ENCODE measurements around the gene PRXL2A.
"Not testable (repeated sequence)": the region's sequence is repeated elsewhere in the genome, so short reads cannot be mapped to it uniquely, and the experiment has no call there.

Gene PRXL2A

DNA sequence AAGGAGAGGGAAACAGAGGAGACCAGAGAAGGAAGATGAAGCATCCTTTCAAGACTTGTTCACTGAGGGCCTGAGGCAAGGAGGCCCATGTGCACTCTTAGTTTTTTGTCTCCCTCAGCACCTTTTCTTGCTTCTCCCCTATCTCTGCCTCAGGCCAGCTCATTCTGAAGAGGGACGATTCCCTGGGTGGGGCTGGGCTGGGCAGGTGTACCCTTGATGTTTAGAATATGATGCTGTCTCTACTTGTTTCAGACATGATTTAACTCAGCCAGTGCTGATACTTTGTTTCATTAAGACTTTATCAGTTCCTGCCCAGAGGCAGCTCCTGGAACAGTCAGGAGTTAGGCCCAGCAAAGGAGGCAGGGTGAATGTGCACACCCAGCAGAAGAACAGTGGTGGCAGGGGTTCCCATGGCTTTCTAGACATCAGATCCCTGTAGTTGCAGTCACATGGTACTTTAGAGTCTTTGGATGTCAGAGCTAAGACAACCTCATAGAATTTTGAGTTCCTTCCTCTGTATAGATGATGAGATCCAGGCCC is 3.4 kb downstream of the PRXL2A start:
- no peak for DNase-seq

DNA sequence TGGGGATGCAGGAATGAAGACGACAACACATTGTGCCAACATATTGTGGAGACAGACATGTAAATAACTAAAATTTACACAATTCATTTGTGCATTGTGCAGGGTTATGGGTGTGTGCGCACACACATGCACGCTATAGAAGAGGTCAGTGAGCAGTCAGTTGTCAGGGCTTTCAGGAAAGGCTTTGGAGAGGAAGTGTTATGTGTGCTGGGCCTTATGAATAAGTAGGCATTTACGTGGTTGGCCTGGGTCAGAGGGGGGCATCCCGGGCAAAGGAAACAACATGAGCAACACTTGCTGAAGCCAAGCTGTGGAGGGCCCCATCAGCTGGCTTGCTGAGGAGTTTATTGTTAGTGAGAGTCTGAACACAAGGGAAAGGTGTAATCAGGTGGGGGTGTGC is 4.1 kb downstream of the PRXL2A start:
- no peak for DNase-seq

DNA sequence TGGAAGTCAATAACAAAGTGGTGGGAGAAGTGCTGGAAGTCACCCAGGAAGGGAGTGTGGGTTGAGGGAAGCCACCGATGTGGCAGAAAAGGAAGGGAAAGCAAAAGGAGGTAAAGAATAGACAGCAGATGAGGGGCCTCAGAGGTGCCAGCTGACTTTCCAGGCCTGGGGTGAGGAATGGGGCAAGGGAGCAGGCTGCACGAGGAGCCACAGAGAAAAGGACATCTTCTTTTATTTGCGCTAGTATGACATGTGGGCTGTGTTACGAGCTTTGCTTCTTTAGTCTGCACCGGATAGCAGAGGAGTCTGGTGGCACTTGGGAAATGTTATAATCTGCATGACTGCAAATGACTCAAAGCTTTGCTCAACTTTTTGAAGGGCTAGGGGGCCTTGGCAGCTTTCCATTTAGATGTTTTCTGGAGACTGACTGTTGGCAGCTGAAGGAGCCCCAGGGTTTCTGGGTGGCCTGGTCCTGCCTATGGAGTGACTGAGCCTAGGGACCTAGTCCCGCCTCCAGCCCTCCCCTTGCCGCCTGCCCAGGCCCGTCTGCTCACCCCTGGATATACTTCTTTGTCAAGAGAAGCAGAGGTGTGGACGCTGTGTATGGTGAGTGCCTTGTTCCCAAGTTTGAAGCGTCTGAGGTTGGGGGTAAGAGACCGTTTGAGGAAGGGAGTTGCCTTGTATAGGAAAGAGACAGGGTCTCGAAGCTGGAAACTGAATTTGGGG is 5.1 kb downstream of the PRXL2A start:
- peak; percentile 53 for DNase-seq

DNA sequence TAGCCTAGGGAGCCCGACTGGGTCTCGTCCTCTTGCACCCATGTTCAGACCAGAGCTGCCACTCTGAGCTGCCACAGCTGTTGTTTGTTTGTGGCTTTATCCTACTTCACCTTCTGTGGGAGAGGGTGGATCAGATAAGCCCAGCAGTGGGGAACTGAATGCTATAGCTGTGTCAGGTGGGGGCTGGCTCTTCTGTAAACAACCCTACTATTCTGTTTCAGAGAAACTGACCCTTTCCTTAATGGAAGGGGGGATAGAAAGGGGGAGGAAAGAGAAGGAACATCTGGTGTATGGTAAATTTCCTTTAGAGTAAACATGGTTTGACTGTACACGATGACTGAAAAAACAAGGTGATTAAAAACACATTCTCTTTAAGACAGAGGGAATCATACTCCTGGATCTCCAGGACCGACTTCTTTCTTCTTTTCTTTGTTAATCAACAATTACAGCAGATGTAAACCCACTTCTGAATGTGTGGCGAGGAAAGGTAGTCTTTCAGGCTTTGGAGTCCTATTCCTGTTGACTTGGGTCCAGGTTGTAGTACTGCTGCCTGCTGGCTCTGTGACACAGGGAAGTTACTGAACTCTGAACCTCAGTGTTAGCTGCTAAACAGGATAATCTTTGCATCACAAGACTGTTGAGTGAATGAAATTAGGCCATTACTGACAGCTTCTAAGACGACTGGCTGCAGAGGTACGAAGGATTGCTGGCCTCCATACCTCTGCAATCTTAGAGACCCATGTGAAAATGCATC is 6.0 kb downstream of the PRXL2A start:
- no peak for DNase-seq

DNA sequence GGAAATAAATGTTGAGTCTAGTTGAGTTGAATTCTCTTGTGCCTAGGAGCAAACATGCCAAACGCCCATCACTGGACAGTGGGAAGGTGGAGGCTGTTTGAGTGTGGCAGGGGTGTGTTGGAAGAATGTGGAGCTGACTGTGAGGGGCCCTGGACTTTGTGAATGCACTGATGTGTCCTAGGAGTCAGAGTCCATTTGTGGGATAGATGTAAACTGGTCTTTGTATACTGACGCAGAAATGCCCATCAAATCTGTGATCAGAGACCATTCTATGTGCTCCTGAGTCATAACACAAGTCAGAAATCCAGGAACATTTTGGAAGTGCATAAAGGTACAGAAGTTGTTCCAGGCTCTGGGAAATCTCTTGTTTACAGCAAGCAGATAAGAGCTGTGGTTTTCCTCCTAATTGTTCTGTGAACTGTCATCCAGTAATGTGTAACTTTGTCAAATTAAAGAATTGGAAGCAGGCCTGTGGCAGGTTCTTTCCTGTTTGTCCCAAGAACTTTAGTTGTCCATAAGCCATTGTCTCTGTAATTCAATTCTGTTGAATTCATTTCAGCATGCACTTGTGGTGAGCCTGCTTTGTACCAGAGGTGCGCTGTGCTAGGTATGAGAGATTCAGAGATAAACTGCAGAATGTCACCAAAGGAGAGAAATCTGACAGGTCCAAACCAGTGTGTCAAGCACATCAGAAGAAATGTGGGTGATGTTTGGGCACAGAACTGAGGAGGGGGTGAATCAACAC is 7.6 kb downstream of the PRXL2A start:
- DNase-seq = no peak

DNA sequence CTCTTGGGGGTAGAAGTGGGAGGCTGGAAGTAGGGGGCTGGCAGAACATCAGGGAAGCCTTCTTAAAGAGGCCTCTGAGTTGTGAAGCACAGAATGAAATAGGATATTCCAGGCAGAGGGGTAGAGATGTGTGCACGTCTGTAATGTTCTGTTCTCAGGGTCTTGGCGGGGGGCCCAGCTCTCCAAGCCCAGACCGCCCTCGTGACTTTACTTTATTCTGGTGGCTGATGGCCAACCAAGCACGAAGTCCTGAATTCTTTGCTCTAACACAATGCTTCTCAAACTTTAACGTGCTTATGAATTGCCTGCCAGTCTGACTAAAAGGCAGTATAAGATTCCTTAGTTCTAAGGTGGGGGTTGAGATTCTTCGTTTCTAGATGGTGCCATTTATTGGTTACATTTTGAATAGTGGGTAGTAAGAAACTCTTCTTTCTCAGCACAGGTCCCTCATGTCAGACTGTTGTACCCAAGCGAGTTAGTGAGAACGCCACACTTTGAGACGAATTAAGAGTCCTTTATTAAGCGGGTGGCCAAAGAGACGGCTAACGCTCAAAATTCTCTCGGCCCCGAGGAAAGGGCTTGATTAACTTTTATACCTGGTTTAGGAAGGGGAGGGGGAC is 8.2 kb downstream of the PRXL2A start:
- peak; percentile 75 for DNase-seq

DNA sequence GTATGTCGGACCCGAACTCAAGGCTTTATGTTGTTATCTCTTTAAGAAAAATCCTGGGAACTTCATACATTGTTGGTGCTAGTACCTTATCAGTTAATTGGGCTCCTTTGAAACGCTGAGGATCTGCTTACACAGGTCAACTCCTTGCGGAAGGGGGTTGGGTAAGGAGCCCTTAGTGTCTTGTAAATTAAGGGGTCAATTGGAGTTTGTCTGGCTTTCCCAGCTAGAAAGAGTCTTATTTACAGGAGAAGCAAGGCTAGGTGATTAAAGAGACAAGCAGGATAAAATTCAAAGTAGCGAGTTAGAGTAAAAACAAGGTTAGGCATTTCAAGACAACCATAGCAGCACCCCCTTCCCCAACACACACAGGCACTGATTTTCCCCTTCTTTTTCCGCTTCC is 8.9 kb downstream of the PRXL2A start:
- DNase-seq = not testable (repeated sequence)

DNA sequence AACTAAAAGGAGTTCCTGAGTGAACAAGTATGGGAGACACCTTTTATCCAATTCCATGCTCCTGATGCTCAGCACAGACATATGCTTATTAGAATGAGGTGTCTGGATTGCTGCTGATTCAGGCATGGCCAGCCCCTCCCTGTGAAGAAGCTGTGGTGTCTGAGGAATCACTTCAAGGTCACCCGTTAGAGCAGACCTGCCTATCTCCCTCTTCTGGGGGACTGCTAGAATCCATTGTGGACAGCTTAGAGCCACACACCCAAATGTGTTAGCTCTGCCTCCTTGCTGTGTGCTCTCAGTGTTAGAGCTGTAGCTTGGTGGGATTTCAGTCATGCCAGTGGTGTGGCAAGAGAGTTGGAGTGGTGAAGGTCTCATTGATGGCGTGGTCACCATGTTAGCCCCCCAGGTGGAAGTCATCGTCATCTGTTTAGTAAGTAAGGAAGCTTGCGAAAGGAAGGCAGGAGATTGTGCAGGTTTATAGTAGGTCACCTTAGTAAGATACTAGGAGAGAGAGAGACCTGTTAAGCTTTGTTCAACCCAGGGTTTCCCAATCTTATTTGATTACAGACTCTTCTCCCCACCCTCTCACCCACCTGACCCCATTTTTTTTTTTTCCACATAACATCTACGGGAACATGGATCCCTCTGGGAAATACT is 12.8 kb downstream of the PRXL2A start:
- DNase-seq = no peak

DNA sequence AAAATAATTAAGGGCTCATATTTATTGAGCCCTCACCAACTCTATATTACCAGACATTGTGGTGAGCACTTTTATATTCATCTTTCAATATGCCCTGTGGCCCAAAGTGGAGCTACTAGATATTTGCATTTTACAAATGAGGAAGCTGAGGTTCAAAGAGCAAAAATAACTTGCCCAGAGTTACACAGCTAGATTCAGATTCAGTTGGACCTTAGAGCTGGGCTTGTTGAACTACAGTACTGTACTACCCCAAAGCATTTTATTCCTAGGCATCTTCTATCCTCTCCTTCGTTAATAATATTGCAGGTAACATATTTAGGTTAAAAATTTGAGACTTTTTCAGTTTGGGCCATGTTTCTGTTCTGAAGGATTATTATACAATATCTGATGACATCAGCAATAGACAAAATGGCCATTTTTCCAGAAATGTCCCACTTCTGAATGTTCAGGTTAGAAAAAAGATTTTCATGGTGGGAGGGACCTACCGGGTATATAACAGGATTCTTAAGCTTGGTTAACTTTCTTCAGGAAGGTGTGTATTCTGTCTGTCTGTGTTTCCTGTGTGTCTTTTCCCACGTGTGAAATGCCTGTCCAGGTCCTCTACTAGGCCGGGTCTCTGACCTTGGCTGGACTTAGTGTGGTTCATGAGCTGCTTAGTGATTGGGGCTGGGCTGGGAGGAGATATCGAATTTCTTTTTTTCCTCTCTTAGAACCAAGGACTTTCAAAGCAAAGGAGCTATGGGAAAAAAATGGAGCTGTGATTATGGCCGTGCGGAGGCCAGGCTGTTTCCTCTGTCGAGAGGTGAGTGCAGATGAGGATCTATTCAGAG is 13.6 kb downstream of the PRXL2A start:
- no peak for DNase-seq

DNA sequence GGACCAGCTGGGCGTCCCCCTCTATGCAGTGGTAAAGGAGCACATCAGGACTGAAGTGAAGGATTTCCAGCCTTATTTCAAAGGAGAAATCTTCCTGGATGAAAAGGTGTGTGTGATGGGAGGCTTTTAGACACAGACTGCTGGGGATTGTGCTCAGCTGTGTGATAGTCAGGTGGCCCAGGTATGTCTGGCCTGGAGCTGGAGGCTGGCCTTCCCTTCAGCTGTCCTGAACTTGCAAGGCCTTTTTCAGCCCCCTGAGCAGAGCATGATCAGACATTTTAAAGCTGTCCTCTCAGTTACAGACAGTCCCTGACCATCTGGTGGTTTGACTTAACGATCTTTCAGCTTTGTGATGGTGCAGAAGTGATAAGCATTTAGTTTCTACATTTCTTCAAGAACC is 17.6 kb downstream of the PRXL2A start:
- DNase-seq = no peak

DNA sequence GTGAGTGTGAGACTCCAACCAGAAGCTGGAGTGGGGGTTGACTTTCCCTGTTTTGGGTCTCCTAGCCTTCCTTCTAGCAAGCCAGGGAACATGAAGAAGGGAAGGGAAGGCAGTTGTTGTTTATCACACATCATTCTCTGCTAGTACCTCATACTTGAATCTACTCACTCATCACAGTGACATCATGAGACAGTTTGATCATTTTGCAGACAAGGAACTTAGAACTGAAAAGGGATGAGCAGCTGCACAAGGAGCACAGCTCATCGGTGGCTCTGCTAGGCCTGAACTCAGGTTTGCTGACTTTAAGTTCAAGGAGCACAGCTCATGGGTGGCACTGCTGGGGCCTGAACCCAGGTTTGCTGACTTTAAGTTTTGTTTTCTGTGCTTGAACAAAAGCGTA is 19.2 kb downstream of the PRXL2A start:
- DNase-seq = no peak

DNA sequence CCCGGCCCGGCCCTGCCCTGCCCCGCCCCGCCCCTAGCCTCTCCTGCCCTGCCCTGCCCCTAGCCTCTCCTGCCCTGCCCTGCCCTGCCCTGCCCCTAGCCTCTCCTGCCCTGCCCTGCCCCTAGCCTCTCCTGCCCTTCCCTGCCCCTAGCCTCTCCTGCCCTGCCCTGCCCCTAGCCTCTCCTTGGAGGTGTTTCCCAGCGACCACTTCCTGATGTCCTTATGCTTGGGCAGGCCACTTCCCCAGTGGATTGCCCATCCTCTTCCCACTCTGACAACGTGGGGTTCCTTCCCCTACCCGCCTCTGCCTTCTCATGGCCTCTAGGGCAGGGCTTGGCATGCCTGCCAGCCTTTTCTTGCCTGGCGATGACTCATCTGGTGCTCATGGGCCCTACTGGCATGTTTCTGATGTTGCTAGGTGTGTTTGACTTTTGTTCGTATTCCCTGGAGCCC is 21.2 kb downstream of the PRXL2A start:
- DNase-seq = no peak

DNA sequence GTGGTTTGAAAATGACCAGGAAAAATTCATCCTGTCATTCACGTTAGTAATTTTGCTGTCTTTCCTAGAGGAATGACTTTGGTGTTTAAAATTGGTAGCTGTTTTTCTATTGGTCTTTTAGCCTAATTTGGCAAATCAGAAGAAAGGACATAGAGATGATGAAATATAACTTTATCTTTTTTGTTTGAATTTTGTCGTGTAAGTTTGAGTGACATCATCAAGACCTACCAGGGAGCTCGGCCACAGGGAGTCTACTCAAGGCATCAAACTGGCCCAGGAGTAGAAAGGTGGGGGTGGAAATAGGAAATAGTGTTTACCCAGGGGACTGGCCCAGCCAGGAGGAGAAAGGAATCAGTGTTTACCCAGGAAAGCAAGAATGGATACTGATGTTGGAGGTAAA is 24.8 kb downstream of the PRXL2A start:
- DNase-seq = no peak

DNA sequence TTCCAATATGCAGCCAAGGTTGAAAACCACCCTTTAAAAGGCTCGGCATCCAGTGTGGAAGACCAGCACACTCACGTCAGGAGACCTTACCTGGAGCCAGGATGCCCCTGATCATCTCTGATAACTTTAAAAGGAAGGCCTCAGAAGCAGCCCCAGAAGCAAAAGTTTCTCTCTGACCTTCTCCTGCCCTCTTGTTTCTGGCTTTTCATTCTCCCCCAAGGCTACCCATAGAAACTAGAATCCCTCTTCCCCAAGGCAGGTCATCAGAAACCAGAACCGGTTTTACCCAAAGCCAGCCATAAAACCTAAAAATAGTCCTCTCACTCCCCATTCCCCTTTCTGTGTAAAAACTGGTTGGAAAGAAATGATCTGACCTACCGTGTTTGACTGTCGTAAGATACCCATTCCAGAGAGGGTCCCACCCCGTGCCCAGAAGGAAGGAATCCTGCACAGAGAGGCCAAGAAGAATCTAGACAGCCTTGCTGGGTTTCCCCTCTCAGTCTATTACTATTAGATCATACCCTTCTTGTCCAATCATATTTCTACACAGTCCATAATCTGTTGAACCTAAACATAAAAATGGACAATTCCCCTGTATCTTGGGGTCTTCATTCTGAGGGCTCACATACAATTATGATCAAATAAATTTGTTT is 28.2 kb downstream of the PRXL2A start:
- DNase-seq = no peak

DNA sequence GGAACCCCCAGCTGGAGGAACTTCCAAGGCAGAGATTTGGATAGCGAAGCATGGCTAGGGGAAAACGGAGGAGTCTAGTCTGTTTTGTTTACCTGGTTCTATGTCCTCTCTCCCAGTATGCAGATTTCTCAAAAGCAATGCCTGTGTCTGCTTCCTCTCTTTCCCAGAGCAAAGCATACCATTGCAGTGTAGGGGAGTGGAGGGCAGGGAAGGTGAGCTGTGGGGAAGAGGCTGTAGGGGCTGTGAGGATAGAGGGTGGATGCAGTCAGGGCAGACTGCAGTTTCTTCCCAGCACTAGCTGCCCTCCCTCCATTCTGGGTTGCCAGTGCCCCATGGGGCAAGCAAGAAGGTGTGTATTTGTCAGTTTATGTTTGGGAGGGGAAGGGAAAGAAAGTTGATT is 28.9 kb downstream of the PRXL2A start:
- DNase-seq = no peak

DNA sequence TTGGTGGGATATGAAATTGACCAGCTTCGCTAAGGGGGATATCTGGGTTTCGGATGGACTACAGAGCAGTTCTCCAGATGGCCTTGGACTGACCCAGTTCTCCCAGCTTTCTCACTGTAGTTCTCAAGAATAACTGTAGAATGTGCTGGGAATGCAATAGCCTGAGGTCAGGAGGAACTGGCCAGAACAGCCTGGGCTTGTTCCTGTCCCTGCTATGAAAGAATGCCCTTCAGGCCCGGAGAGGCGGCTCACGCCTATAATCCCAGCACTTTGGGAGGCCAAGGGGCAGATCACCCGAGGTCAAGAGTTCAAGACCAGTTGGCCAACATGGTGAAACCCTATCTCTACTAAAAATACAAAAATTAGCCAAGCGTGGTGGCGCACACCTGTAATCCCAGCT is 33.5 kb downstream of the PRXL2A start:
- no peak for DNase-seq

DNA sequence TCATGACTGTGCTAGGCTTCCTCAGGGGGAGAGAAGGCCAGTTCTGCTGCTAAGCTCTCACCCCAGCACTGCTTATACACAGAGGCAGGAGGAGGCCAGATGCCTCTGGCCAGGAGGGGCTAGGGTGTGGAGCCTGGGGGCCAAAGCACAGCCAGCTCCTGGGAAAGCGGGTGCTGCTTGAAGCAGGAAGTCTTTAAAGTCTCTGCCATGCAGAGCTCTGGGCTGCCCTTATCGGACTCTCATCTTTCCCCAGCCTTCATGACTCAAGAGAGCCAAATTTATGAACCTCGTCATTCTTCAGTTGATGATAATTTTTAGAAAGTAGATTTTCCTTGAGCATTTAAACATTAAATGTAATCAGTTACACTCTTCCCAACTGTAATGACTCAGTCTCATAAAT is 34.5 kb downstream of the PRXL2A start:
- no peak for DNase-seq

DNA sequence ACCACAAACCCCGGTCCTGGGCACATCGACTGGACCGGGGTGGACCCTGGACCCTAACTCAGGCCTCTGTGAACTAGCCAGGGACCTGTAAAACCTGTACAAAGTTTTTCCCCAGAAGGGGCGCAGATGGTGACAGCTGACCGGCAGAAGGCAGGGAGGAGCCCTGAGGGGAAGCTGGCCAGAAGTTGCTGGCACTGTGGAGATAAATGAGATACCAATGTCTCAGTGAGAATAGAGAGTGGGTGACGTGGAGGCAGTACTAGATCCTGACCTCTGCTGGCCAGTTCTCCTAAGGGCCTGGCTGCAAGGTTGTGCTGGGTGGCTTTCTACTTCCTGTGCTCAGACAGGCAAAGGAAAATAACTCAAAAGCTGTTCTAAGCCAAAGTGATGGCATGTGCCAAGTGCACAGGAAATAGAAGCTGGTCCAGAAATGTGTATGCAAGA is 35.2 kb downstream of the PRXL2A start:
- no peak for DNase-seq

DNA sequence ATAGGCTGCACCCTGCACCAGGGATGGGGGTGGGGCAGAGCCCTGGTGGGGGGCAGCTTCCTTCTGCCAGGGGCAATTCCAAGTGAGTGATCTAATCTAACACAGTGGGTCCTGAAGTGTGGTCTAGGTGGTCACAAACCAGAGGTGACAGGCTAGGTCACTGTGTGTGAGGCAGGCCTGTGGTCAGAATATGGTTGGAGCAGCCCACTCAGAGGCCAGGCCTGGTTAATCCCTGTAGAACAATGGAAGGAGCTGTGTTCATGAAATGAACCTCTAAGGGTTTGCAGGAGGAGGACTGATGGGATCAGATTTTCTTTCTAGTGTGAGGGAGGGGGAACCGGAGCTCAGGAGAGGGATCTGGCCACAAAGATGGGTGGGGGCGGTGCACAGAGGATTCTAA is 35.8 kb downstream of the PRXL2A start:
- no peak for DNase-seq

DNA sequence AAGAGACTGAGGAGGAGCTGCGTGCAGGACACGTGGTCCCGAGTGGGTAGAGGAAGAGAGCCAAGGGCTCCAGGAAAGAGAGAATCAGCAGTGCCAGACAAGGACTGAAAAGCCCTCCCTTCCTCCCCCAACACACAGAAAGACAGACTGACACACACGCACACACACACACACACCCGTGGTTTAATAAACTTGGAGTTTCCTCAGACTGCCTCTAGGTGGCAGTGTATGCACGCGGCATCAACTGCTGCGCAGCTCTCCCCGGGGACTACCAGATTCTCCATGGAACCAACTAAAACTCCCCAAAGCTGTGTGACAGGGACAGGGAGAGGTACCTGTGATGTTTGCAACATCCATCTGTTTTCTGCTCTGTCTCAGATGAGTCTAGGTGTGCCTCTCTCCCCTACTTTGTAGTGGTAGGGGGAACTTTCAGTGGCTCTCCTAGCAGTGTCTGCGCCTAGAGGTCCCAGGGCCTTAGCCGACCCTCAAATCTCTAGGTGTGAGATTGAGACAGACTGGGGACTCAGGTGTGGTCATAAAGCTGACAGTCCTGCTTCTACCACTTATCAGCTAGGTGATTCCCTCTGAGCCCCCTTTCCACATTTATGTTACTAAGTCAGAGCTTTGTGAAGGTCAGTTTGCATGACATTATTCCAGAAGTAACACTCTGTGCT is 36.4 kb downstream of the PRXL2A start:
- no peak for DNase-seq

All from right forelimb (tissue), 1 donor.